H1 (cell line): ENCODE data around the gene GALC. TPM values are rescaled to one million over a fixed set of nuclear protein-coding genes. Genes with fewer than 3 reads are reported as not detected.

ENCODE experiments used
- YY1 ChIP-seq: IDR thresholded peaks from 2 replicates; pipeline ENCODE4 v1.6.1; 2011; ENCODE audit warnings: low read depth, mild to moderate bottlenecking, low read length
- polyA plus RNA-seq, 7 experiments: library from polyadenylated mRNA; depleted of rRNA in 3 of 7; stranded (reverse) in 5 of 7; unstranded in 2 of 7; fragments of >200 nt in 5 of 7; fragments of 200-250 nt in 2 of 7; gene quantifications; 1 replicate in 5 of 7; 2 replicates in 1 of 7; 4 replicates in 1 of 7; pipeline versions ENCODE4 v1.2.1 to v1.2.3, GENCODE V29; 2011 to 2013; ENCODE audit warnings: missing spikeins in 2 of 7, mixed read lengths in 2 of 7
- total RNA-seq: library from RNA; stranded (reverse); fragmentation: NEBNext Ultra II Directional; extraction: Animal tissue kit (Norgen Biotek cat#: 25700); gene quantifications from 2 replicates; pipeline ENCODE4 v1.2.1, GENCODE V29; 2021
- TF ChIP-seq, protein P1 (sequence below): fragments of 300-600 bp; sonication (generic); IDR thresholded peaks from 2 replicates; pipeline ENCODE4 v1.7.1; 2012; ENCODE audit warnings: low read length, moderate library complexity, mild to moderate bottlenecking, inconsistent platforms; ENCODE audit not compliant: insufficient replicate concordance

Gene GALC
- total and polyA plus RNA-seq, 2 of the 8 experiments (the other 6 are each of a cell fraction or from before 2014, with no cell fraction given) = 6.1 to 12.3 TPM

DNA sequence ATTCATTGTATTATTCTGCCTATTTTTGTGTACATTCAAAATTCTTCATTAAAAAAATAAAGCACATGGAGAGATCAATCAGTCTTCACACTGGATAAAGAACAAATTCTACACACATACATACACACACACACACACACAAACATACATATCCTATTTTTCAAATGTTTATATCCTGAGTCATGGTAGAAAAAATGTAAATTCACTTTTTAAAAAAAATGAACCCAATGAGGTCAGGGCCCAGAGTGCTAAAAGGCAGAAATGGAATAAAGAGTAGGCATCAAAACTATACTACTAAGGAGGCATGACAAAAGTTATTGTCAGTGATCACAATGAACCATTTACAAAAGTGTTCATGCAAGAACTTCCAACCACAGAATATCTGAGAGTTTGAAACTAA lies 17.3 kb downstream of the GALC start (continued):
- TF ChIP-seq, protein P1, sequence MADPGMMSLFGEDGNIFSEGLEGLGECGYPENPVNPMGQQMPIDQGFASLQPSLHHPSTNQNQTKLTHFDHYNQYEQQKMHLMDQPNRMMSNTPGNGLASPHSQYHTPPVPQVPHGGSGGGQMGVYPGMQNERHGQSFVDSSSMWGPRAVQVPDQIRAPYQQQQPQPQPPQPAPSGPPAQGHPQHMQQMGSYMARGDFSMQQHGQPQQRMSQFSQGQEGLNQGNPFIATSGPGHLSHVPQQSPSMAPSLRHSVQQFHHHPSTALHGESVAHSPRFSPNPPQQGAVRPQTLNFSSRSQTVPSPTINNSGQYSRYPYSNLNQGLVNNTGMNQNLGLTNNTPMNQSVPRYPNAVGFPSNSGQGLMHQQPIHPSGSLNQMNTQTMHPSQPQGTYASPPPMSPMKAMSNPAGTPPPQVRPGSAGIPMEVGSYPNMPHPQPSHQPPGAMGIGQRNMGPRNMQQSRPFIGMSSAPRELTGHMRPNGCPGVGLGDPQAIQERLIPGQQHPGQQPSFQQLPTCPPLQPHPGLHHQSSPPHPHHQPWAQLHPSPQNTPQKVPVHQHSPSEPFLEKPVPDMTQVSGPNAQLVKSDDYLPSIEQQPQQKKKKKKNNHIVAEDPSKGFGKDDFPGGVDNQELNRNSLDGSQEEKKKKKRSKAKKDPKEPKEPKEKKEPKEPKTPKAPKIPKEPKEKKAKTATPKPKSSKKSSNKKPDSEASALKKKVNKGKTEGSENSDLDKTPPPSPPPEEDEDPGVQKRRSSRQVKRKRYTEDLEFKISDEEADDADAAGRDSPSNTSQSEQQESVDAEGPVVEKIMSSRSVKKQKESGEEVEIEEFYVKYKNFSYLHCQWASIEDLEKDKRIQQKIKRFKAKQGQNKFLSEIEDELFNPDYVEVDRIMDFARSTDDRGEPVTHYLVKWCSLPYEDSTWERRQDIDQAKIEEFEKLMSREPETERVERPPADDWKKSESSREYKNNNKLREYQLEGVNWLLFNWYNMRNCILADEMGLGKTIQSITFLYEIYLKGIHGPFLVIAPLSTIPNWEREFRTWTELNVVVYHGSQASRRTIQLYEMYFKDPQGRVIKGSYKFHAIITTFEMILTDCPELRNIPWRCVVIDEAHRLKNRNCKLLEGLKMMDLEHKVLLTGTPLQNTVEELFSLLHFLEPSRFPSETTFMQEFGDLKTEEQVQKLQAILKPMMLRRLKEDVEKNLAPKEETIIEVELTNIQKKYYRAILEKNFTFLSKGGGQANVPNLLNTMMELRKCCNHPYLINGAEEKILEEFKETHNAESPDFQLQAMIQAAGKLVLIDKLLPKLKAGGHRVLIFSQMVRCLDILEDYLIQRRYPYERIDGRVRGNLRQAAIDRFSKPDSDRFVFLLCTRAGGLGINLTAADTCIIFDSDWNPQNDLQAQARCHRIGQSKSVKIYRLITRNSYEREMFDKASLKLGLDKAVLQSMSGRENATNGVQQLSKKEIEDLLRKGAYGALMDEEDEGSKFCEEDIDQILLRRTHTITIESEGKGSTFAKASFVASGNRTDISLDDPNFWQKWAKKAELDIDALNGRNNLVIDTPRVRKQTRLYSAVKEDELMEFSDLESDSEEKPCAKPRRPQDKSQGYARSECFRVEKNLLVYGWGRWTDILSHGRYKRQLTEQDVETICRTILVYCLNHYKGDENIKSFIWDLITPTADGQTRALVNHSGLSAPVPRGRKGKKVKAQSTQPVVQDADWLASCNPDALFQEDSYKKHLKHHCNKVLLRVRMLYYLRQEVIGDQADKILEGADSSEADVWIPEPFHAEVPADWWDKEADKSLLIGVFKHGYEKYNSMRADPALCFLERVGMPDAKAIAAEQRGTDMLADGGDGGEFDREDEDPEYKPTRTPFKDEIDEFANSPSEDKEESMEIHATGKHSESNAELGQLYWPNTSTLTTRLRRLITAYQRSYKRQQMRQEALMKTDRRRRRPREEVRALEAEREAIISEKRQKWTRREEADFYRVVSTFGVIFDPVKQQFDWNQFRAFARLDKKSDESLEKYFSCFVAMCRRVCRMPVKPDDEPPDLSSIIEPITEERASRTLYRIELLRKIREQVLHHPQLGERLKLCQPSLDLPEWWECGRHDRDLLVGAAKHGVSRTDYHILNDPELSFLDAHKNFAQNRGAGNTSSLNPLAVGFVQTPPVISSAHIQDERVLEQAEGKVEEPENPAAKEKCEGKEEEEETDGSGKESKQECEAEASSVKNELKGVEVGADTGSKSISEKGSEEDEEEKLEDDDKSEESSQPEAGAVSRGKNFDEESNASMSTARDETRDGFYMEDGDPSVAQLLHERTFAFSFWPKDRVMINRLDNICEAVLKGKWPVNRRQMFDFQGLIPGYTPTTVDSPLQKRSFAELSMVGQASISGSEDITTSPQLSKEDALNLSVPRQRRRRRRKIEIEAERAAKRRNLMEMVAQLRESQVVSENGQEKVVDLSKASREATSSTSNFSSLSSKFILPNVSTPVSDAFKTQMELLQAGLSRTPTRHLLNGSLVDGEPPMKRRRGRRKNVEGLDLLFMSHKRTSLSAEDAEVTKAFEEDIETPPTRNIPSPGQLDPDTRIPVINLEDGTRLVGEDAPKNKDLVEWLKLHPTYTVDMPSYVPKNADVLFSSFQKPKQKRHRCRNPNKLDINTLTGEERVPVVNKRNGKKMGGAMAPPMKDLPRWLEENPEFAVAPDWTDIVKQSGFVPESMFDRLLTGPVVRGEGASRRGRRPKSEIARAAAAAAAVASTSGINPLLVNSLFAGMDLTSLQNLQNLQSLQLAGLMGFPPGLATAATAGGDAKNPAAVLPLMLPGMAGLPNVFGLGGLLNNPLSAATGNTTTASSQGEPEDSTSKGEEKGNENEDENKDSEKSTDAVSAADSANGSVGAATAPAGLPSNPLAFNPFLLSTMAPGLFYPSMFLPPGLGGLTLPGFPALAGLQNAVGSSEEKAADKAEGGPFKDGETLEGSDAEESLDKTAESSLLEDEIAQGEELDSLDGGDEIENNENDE = no peak
- no peak for TF ChIP-seq YY1
